ENCODE results near the gene ERG. TPM values are rescaled to one million over a fixed set of nuclear protein-coding genes. Genes with fewer than 3 reads are reported as not detected.

Gene ERG
- total RNA-seq, 1 donor from 2014 or later = not detected

- peaks cover 3% of the 10 kb centered on the region for H3K27me3 Mint-ChIP-seq (ENCODE audit: unreplicated experiment)
- H3K36me3 Mint-ChIP-seq (ENCODE audit: unreplicated experiment) = peaks cover under 1% of the 10 kb centered on the region
- DNase-seq = no peak
- peaks cover 4% of the 10 kb centered on the region for H3K4me1 Mint-ChIP-seq (ENCODE audit: low read depth, unreplicated experiment)
- no peak overlapping the region for H3K27ac Mint-ChIP-seq (ENCODE audit: unreplicated experiment)
- no peak for TF ChIP-seq CTCF (IDR thresholded peaks at IDR 0.05; ENCODE audit: partially characterized antibody, unreplicated experiment)
- no peak overlapping the region for H3K4me3 Mint-ChIP-seq (ENCODE audit: unreplicated experiment)
- H3K9me3 Mint-ChIP-seq (ENCODE audit: unreplicated experiment) = no peaks in the 10 kb centered on the region
These were observed 119.1 kb downstream of the ERG start for GRCh38 chr21:38379147-38379546.

DNA sequence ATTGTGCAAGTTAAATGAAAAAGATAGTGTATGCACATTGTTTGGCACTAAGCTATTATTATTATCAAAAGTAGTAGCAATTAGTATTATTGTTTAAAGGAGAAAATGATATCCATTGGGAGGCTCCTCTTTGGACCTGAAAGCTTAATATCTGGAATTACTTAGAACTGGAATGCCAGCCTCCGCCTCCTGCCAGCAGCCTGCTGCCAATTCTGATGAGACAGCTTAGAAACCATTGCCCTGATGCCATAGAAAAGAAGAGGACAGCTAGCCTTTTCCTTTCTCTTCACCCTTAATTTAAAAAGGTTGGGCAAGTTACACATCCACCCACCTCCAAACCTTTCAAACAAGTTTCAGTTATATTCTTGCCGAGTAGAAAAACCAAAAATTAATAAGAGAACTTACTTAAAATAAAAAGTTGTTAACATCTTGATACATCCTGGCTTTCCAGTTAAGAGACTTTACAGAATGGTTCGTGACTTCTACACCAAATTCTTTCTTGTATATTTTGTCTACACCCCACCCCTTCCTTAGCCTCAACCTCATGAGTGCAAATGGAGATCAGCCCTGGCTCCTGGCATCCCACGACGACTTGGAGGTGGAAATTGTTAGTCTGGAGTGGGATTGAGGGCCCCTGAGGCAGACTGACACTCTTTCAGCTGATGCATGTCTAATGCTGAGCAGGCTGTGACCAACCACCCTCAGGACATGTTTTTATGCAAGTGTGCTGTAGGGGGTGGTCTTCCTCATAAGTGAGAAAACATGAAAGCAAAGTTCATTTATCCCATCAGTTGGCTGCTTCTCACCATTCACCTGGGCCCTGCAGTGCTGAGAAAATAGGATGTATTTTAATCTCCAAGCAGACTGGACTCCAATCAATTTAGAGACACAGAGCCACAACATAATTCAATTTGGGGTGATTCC lies 120.8 kb downstream of the ERG start:
- Mint-ChIP-seq H3K27me3 (ENCODE audit: unreplicated experiment) (peaks cover 3% of the 10 kb centered on the region), H3K27ac (ENCODE audit: unreplicated experiment) (no peak overlapping the region), H3K4me1 (ENCODE audit: low read depth, unreplicated experiment) (peaks cover 4% of the 10 kb centered on the region), H3K4me3 (ENCODE audit: unreplicated experiment) (no peak overlapping the region), H3K9me3 (ENCODE audit: unreplicated experiment) (peaks cover 2% of the 10 kb centered on the region), H3K36me3 (ENCODE audit: unreplicated experiment) (peaks cover 15% of the 10 kb centered on the region)
- no peak for TF ChIP-seq CTCF (IDR thresholded peaks at IDR 0.05; ENCODE audit: partially characterized antibody, unreplicated experiment)
- no peak for DNase-seq

- no peak for DNase-seq
- no peak for TF ChIP-seq CTCF (IDR thresholded peaks at IDR 0.05; ENCODE audit: partially characterized antibody, unreplicated experiment)
- H3K27ac Mint-ChIP-seq (ENCODE audit: unreplicated experiment) = no peak overlapping the region
- peaks cover 15% of the 10 kb centered on the region for H3K36me3 Mint-ChIP-seq (ENCODE audit: unreplicated experiment)
- H3K4me3 Mint-ChIP-seq (ENCODE audit: unreplicated experiment) = no peak overlapping the region
- peaks cover 4% of the 10 kb centered on the region for H3K4me1 Mint-ChIP-seq (ENCODE audit: low read depth, unreplicated experiment)
- H3K27me3 Mint-ChIP-seq (ENCODE audit: unreplicated experiment) = peaks cover 3% of the 10 kb centered on the region
- peaks cover 2% of the 10 kb centered on the region for H3K9me3 Mint-ChIP-seq (ENCODE audit: unreplicated experiment)
These were observed 121.6 kb downstream of the ERG start for GRCh38 chr21:38376693-38377092.

DNA sequence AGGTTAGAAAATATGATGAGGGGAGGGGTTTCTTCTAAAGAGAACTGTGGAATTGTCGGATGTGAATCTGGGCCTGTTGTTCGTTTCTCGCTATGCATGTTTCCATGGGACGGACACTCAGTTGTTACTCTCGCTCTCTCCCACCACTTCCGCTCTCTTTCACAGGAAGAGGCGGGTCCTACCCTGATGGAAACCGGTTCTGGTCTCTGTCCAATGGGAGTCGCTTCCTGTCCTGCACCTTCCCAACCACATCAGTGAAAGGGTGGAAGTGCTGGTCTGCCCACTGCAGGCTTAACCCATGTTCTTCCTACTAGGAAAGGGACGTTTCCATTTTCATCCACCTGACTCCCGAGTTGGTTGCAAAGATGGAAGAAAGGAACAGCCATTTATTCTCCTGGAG lies 122.0 kb downstream of the ERG start:
- no peak for DNase-seq
- Mint-ChIP-seq H3K27ac (ENCODE audit: unreplicated experiment) (no peak overlapping the region), H3K4me3 (ENCODE audit: unreplicated experiment) (no peak overlapping the region), H3K27me3 (ENCODE audit: unreplicated experiment) (peaks cover 3% of the 10 kb centered on the region), H3K4me1 (ENCODE audit: low read depth, unreplicated experiment) (peaks cover 4% of the 10 kb centered on the region), H3K36me3 (ENCODE audit: unreplicated experiment) (peaks cover 15% of the 10 kb centered on the region), H3K9me3 (ENCODE audit: unreplicated experiment) (peaks cover 2% of the 10 kb centered on the region)
- TF ChIP-seq CTCF (IDR thresholded peaks at IDR 0.05; ENCODE audit: partially characterized antibody, unreplicated experiment) = no peak

GRCh38 chr21:38367646-38368045 lies 130.6 kb downstream of the ERG start:
- no peaks in the 10 kb centered on the region for H3K4me1 Mint-ChIP-seq (ENCODE audit: low read depth, unreplicated experiment)
- no peak overlapping the region for H3K4me3 Mint-ChIP-seq (ENCODE audit: unreplicated experiment)
- H3K9me3 Mint-ChIP-seq (ENCODE audit: unreplicated experiment) = no peaks in the 10 kb centered on the region
- no peak for DNase-seq
- H3K27me3 Mint-ChIP-seq (ENCODE audit: unreplicated experiment) = peaks cover 3% of the 10 kb centered on the region
- H3K27ac Mint-ChIP-seq (ENCODE audit: unreplicated experiment) = no peak overlapping the region
- no peaks in the 10 kb centered on the region for H3K36me3 Mint-ChIP-seq (ENCODE audit: unreplicated experiment)
- no peak for TF ChIP-seq CTCF (IDR thresholded peaks at IDR 0.05; ENCODE audit: partially characterized antibody, unreplicated experiment)
